OCI-LY1 (cell line): Measurements from ENCODE around the gene ASCC1.

ENCODE experiments used
- EZH2 ChIP-seq: fragments of 200-600 bp; sonication (generic), shearing (Covaris generic); IDR thresholded peaks from 2 replicates; pipeline ENCODE4 v1.8.0; 2017; ENCODE audit warnings: borderline replicate concordance, mixed run types, mild to moderate bottlenecking, antibody characterized with exemption, low read length, moderate library complexity, mixed read lengths
- TF ChIP-seq, protein P1 (sequence below): fragments of 200-600 bp; sonication (generic), shearing (Covaris generic); IDR thresholded peaks from 2 replicates; pipeline ENCODE4 v1.5.1; 2017; ENCODE audit warnings: mild to moderate bottlenecking, antibody characterized with exemption, low read length, moderate library complexity, mixed read lengths

DNA sequence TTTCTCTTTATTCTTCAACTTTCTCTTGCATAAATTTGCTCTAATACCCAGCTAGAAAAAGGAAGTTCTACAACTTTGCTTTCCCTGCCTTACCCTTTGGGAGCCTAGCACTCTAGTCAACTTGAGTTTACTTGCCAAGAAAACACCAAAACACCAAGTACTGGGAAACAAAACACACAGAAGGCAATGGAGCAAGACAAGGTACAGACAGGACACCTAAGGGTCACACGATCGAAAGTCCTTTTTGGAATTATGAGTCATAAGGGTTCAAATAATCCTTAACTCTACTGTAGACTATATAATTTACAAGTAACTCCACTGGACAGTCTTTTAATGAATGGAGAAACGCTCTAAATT, 42.8 kb downstream of the ASCC1 start:
- TF ChIP-seq, protein P1, sequence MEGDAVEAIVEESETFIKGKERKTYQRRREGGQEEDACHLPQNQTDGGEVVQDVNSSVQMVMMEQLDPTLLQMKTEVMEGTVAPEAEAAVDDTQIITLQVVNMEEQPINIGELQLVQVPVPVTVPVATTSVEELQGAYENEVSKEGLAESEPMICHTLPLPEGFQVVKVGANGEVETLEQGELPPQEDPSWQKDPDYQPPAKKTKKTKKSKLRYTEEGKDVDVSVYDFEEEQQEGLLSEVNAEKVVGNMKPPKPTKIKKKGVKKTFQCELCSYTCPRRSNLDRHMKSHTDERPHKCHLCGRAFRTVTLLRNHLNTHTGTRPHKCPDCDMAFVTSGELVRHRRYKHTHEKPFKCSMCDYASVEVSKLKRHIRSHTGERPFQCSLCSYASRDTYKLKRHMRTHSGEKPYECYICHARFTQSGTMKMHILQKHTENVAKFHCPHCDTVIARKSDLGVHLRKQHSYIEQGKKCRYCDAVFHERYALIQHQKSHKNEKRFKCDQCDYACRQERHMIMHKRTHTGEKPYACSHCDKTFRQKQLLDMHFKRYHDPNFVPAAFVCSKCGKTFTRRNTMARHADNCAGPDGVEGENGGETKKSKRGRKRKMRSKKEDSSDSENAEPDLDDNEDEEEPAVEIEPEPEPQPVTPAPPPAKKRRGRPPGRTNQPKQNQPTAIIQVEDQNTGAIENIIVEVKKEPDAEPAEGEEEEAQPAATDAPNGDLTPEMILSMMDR, result no peak
- TF ChIP-seq EZH2, result no peak
